Measurements from ENCODE around the gene NAALADL2. TPM values are rescaled to one million over a fixed set of nuclear protein-coding genes. Genes with fewer than 3 reads are reported as not detected.

Gene NAALADL2
- total RNA-seq, 1 experiment from 2014 or later: 1.6 TPM

DNA sequence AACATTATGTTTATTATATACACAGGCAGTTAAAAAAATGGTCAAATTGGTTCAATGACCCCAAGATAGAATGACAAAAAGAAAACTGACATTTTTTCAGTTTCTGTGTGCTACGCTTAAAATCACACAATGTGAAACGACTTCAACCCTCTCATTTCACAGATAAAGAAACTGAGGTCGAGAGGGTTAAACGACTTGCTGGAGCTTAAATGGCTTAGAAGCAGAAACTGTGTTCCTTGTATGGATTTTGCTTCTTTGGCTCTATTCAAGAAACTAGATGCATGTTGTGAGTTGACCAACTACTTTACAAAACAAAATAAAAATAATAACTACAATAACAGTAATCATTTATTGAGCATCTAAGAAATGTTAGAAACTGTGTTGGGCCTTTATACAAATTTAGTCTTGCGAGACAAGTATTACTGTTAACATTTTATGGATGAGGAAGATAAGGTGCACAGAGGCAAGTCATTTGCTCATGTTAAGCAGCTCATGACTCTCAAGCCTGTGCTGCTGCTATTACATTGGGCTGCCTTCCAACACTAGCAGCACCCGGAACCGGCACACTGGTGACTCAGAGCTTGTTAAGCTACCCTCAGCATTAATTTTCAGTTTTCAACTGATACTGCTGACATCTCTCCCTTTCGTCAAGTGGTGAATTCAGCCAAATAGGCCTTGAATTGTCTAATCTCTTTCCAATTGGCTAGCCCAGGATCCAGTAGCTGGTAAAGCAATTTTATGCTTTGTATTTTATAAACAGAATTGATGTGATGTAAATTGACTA, 487.6 kb downstream of the NAALADL2 start:
- Histone ChIP-seq H2AFZ (ENCODE audit: low read length) (no peak overlapping the region), H3K56ac (ENCODE audit: insufficient read length, low read depth, low read length) (no peak overlapping the region)
- TF ChIP-seq, protein P1, sequence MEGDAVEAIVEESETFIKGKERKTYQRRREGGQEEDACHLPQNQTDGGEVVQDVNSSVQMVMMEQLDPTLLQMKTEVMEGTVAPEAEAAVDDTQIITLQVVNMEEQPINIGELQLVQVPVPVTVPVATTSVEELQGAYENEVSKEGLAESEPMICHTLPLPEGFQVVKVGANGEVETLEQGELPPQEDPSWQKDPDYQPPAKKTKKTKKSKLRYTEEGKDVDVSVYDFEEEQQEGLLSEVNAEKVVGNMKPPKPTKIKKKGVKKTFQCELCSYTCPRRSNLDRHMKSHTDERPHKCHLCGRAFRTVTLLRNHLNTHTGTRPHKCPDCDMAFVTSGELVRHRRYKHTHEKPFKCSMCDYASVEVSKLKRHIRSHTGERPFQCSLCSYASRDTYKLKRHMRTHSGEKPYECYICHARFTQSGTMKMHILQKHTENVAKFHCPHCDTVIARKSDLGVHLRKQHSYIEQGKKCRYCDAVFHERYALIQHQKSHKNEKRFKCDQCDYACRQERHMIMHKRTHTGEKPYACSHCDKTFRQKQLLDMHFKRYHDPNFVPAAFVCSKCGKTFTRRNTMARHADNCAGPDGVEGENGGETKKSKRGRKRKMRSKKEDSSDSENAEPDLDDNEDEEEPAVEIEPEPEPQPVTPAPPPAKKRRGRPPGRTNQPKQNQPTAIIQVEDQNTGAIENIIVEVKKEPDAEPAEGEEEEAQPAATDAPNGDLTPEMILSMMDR (conservative IDR thresholded peaks at IDR 0.05): no peak

More for the DNA sequence above, 487.6 kb downstream of the NAALADL2 start:
- Mint-ChIP-seq H3K36me3 (ENCODE audit: insufficient read depth in 1 of 3, low read depth in 3 of 3) (no peaks in the 10 kb centered on the region), H3K9me3 (no peaks in the 10 kb centered on the region), H3K27me3 (ENCODE audit: low read depth) (no peaks in the 10 kb centered on the region), H3K4me3 (no peak overlapping the region), H3K4me1 (no peaks in the 10 kb centered on the region; a peak in 1 of 4 replicates), H3K27ac (no peak overlapping the region)
- Histone ChIP-seq H2BK5ac (ENCODE audit: insufficient read length, low read length) (no peak overlapping the region), H3K4me1 (ENCODE audit: insufficient read depth, low read length) (no peaks in the 10 kb centered on the region), H2BK15ac (ENCODE audit: low read depth, low read length) (no peak overlapping the region), H3K14ac (ENCODE audit: insufficient read depth, low read length) (no peak overlapping the region), H4K8ac (replicated peaks; ENCODE audit: insufficient read length, low read depth, low read length) (no peak overlapping the region), H3K23me2 (ENCODE audit: insufficient read length, low read depth, low read length, poor library complexity, severe bottlenecking) (no peaks in the 10 kb centered on the region), H4K5ac (ENCODE audit: insufficient read length, low read depth, low read length) (no peak overlapping the region), H3K27me3 (ENCODE audit: insufficient read depth, low read length) (no peaks in the 10 kb centered on the region), H2AK5ac (ENCODE audit: insufficient read length, low read length) (no peak overlapping the region), H3K9me3 (ENCODE audit: control insufficient read depth, low read depth, low read length) (no peaks in the 10 kb centered on the region), H4K91ac (ENCODE audit: insufficient read length, low read depth, low read length) (no peak overlapping the region), H2BK12ac (ENCODE audit: insufficient read length, low read depth, low read length) (no peak overlapping the region), H3K4me2 (ENCODE audit: insufficient read depth, insufficient read length, low read length) (no peak overlapping the region), H3K23ac (ENCODE audit: insufficient read length, low read depth, low read length) (no peak overlapping the region), H3T11ph (ENCODE audit: low read length) (no peak overlapping the region), H2BK120ac (ENCODE audit: low read depth, low read length, poor library complexity, severe bottlenecking) (no peak overlapping the region), H3K4ac (ENCODE audit: low read depth, low read length) (no peak overlapping the region), H3K79me2 (ENCODE audit: insufficient read depth, low read length) (no peaks in the 10 kb centered on the region), H3K27ac (ENCODE audit: insufficient read length, low read depth, low read length) (no peak overlapping the region), H2BK20ac (ENCODE audit: low read depth, low read length, poor library complexity, severe bottlenecking) (no peak overlapping the region), H3K79me1 (ENCODE audit: insufficient read depth, low read depth, low read length, poor library complexity, severe bottlenecking) (no peaks in the 10 kb centered on the region), H4K20me1 (ENCODE audit: control insufficient read depth, insufficient read depth, insufficient read length) (no peaks in the 10 kb centered on the region), H3K9ac (ENCODE audit: extremely low read depth, insufficient read length, low read length) (no peak overlapping the region), H3K18ac (ENCODE audit: insufficient read length, low read depth, low read length) (no peak overlapping the region)
- WGBS (ENCODE audit: extremely low coverage, insufficient read length, low lambda C conversion rate): no CpG with 5 or more reads among the region's 8 CpGs
- DNase-seq: no peak

All from H9 (cell line).